Ascending aorta (tissue), 2 donors: ENCODE measurements around the gene TLE3. TPM values are rescaled to one million over a fixed set of nuclear protein-coding genes. Genes with fewer than 3 reads are reported as not detected.

ENCODE experiments used
- DNase-seq, 2 donors: peaks; one replicate each; pipeline ENCODE4 v3.0.0-alpha.2; 2019; ENCODE audit warnings: low spot score in 2 of 2
- H3K27ac ChIP-seq, 2 donors: fragments of 200-600 bp; sonication (generic); one replicate each; pipeline ENCODE4 v1.5.1; 2016 to 2017; ENCODE audit warnings: mild to moderate bottlenecking in 1 of 2
- H3K27me3 ChIP-seq: fragments of 200-600 bp; sonication (generic); one replicate; pipeline ENCODE4 v1.5.1; 2017
- H3K36me3 ChIP-seq, 2 donors: fragments of 200-600 bp; sonication (generic); one replicate each; pipeline ENCODE4 v1.5.1; 2016
- H3K4me1 ChIP-seq, 2 donors: fragments of 200-600 bp; sonication (generic); one replicate each; pipeline ENCODE4 v1.5.1; 2016 to 2017; ENCODE audit warnings: mild to moderate bottlenecking in 1 of 2
- H3K4me3 ChIP-seq, 2 donors: fragments of 200-600 bp; sonication (generic); one replicate each; pipeline ENCODE4 v1.5.1; 2016 to 2017; ENCODE audit warnings: mild to moderate bottlenecking in 1 of 2
- H3K9me3 ChIP-seq, 2 donors: fragments of 200-600 bp; sonication (generic); one replicate each; pipeline ENCODE4 v1.5.1; 2016
- CTCF ChIP-seq, 3 experiments: fragments of 200-600 bp in 2 of 3; fragments of 450-650 bp in 1 of 3; sonication (generic) in 2 of 3; IDR thresholded peaks; one replicate each; pipeline ENCODE4 v1.5.1; 2016 to 2019; ENCODE audit warnings: antibody characterized with exemption in 3 of 3, mild to moderate bottlenecking in 1 of 3, moderate library complexity in 1 of 3
- intact Hi-C: fragments of 100-400 bp; cut with DNase I; formaldehyde crosslinking; loops from one replicate; pipeline ENCODE4 v1.15.1; 2023
- total RNA-seq: library from RNA; depleted of rRNA; stranded (reverse); fragments of >200 nt; gene quantifications from one replicate; pipeline ENCODE4 v1.1.0, GENCODE V29; 2016

Gene TLE3
- total RNA-seq, 1 donor from 2014 or later: 76.4 TPM

- no peak for DNase-seq
- Histone ChIP-seq H3K27me3 (no peaks in the 10 kb centered on the region), H3K36me3 (no peaks in the 10 kb centered on the region), H3K9me3 (no peaks in the 10 kb centered on the region), H3K27ac (peak overlapping the region; percentile 92 to 94), H3K4me1 (peaks cover 5 to 35% of the 10 kb centered on the region in 2 donors), H3K4me3 (peak overlapping the region; percentile 85 to 89)
- intact Hi-C loops: loop anchor here (2.0 to 5.0 kb wide), 8 partner anchors 73 to 636 kb away; no protein-coding TSS in a partner anchor
- TF ChIP-seq CTCF (IDR thresholded peaks at IDR 0.05): no peak
Observed at GRCh38 chr15:70098153-70098460, 390 bp upstream of the TLE3 start.

GRCh38 chr15:70097063-70097320 is 725 bp downstream of the TLE3 start:
- Histone ChIP-seq H3K4me1 (peaks cover 13 to 47% of the 10 kb centered on the region in 2 donors), H3K4me3 (peak overlapping the region; percentile 85 to 89), H3K9me3 (no peaks in the 10 kb centered on the region), H3K27ac (peak overlapping the region; percentile 92 to 94), H3K36me3 (peaks cover 0 to 8% of the 10 kb centered on the region in 2 donors), H3K27me3 (no peaks in the 10 kb centered on the region)
- TF ChIP-seq CTCF (IDR thresholded peaks at IDR 0.05): no peak
- no peak for DNase-seq
- intact Hi-C loops: loop anchor here (2.0 to 5.0 kb wide), 7 partner anchors 85 to 635 kb away; no protein-coding TSS in a partner anchor

GRCh38 chr15:70096215-70097062 is 1.3 kb downstream of the TLE3 start:
- Histone ChIP-seq H3K27me3 (no peaks in the 10 kb centered on the region), H3K4me3 (peak overlapping the region; percentile 85 to 89), H3K9me3 (no peaks in the 10 kb centered on the region), H3K27ac (peak overlapping the region; percentile 92 to 94), H3K36me3 (peaks cover 0 to 13% of the 10 kb centered on the region in 2 donors), H3K4me1 (peaks cover 13 to 47% of the 10 kb centered on the region in 2 donors)
- peak in 1 of 2 donors; percentile 81 for DNase-seq
- TF ChIP-seq CTCF (IDR thresholded peaks at IDR 0.05): no peak
- intact Hi-C loops: loop anchor here (2.0 to 5.0 kb wide), 7 partner anchors 86 to 634 kb away; no protein-coding TSS in a partner anchor

GRCh38 chr15:70095408-70096214 is 2.1 kb downstream of the TLE3 start:
- intact Hi-C loops: loop anchor here (2.0 to 5.0 kb wide), 7 partner anchors 87 to 633 kb away; no protein-coding TSS in a partner anchor
- no peak for TF ChIP-seq CTCF (IDR thresholded peaks at IDR 0.05)

GRCh38 chr15:70094690-70095311 is 2.9 kb downstream of the TLE3 start:
- Histone ChIP-seq H3K36me3 (peaks cover 0 to 24% of the 10 kb centered on the region in 2 donors), H3K4me3 (peak overlapping the region; percentile 85 to 89), H3K27ac (peak overlapping the region; percentile 92 to 94), H3K27me3 (no peaks in the 10 kb centered on the region), H3K9me3 (no peaks in the 10 kb centered on the region), H3K4me1 (peaks cover 13 to 32% of the 10 kb centered on the region in 2 donors)
- no peak for DNase-seq
- no peak for TF ChIP-seq CTCF (IDR thresholded peaks at IDR 0.05)
- intact Hi-C loops: loop anchor here (5.0 kb wide), 6 partner anchors 88 to 632 kb away; no protein-coding TSS in a partner anchor

More at GRCh38 chr15:70095408-70096214, 2.1 kb downstream of the TLE3 start:
- DNase-seq: peak in 1 of 2 donors; percentile 73
- Histone ChIP-seq H3K27ac (peak overlapping the region; percentile 92 to 94), H3K4me3 (peak overlapping the region; percentile 85 to 89), H3K4me1 (peaks cover 13 to 40% of the 10 kb centered on the region in 2 donors), H3K9me3 (no peaks in the 10 kb centered on the region), H3K27me3 (no peaks in the 10 kb centered on the region), H3K36me3 (peaks cover 0 to 16% of the 10 kb centered on the region in 2 donors)
